IMR-90 (cell line): Measurements from ENCODE around the gene SMIM36. TPM values are rescaled to one million over a fixed set of nuclear protein-coding genes. Genes with fewer than 3 reads are reported as not detected.

Source experiments
- ATAC-seq: fragments of 200-7000 bp; cut with Tn5 transposase; 2 replicates; pipeline ENCODE4 v1.9.1; 2020; ENCODE audit warnings: low read depth, mild to moderate bottlenecking, moderate library complexity
- BruUV-seq: library from RNA; stranded (reverse); fragments of 400-500 nt; replicated peaks from 2 replicates; lab custom pipeline; 2021; lab: Mats Ljungman, UMichigan
- CTCF ChIA-PET: fragments of 300-600 bp; formaldehyde crosslinking; extraction: SDS; loops from one replicate; lab custom pipeline; 2021; ENCODE audit warnings: antibody characterized with exemption; lab: Yijun Ruan, JAX
- POLR2A ChIA-PET: fragments of 300-600 bp; sonication (Branson Sonifier 250); formaldehyde crosslinking; loops from one replicate; lab custom pipeline; 2022; ENCODE audit warnings: antibody characterized with exemption; ENCODE audit not compliant: unreplicated experiment; lab: Charles Lee
- DNase-seq: peaks from one replicate; pipeline ENCODE4 v3.0.0; 2013
- H2AFZ ChIP-seq: replicated peaks from 2 replicates; pipeline ENCODE3; 2013; ENCODE audit warnings: low read length, mild to moderate bottlenecking; ENCODE audit not compliant: poor library complexity
- H2AK5ac ChIP-seq: 2 replicates; pipeline ENCODE4 v1.6.1; 2013; ENCODE audit warnings: low read depth, low read length, inconsistent platforms
- H2AK9ac ChIP-seq: replicated peaks from 2 replicates; pipeline ENCODE3; 2013; ENCODE audit warnings: mild to moderate bottlenecking, low read depth, low read length, moderate library complexity; ENCODE audit not compliant: poor library complexity
- H2BK120ac ChIP-seq: 2 replicates; pipeline ENCODE4 v1.6.1; 2013; ENCODE audit warnings: low read depth, low read length, inconsistent platforms
- H2BK15ac ChIP-seq: 3 replicates; pipeline ENCODE4 v1.6.1; 2013; ENCODE audit warnings: low read depth, low read length, inconsistent platforms
- H2BK20ac ChIP-seq: 2 replicates; pipeline ENCODE4 v1.6.1; 2013; ENCODE audit warnings: low read depth, mild to moderate bottlenecking, inconsistent platforms, low read length, moderate library complexity
- H2BK5ac ChIP-seq: 2 replicates; pipeline ENCODE4 v1.6.1; 2013; ENCODE audit warnings: mild to moderate bottlenecking, low read depth, low read length, inconsistent platforms; ENCODE audit not compliant: poor library complexity, severe bottlenecking
- H3K14ac ChIP-seq: replicated peaks from 2 replicates; pipeline ENCODE4 v1.6.1; 2013; ENCODE audit warnings: low read depth, low read length, inconsistent platforms
- H3K18ac ChIP-seq: 2 replicates; pipeline ENCODE4 v1.6.1; 2013; ENCODE audit warnings: low read depth, low read length, control low read depth
- H3K23ac ChIP-seq: 2 replicates; pipeline ENCODE4 v1.6.1; 2013; ENCODE audit warnings: low read depth, low read length, inconsistent platforms
- H3K27ac ChIP-seq: 2 replicates; pipeline ENCODE4 v1.5.1; 2013; ENCODE audit warnings: mild to moderate bottlenecking, control low read depth, low read length; ENCODE audit not compliant: insufficient read depth
- H3K27me3 ChIP-seq: 2 replicates; pipeline ENCODE4 v1.6.1; 2013; ENCODE audit warnings: low read length; ENCODE audit not compliant: control insufficient read depth, insufficient read depth
- H3K36me3 ChIP-seq: 2 replicates; pipeline ENCODE4 v1.6.1; 2013; ENCODE audit warnings: low read length, mixed read lengths; ENCODE audit not compliant: control insufficient read depth, insufficient read depth
- H3K4ac ChIP-seq: 2 replicates; pipeline ENCODE4 v1.6.1; 2013; ENCODE audit warnings: low read depth, low read length, inconsistent platforms
- H3K4me1 ChIP-seq: 2 replicates; pipeline ENCODE4 v1.6.1; 2013; ENCODE audit warnings: low read length, mixed read lengths; ENCODE audit not compliant: control insufficient read depth, insufficient read depth
- H3K4me2 ChIP-seq: 2 replicates; pipeline ENCODE4 v1.6.1; 2013; ENCODE audit warnings: low read depth, mild to moderate bottlenecking, control low read depth, low read length, moderate library complexity
- H3K4me3 ChIP-seq: 2 replicates; pipeline ENCODE4 v1.5.1; 2013; ENCODE audit warnings: low read depth, mild to moderate bottlenecking, control low read depth, low read length, moderate library complexity; ENCODE audit not compliant: insufficient read depth
- H3K56ac ChIP-seq: 2 replicates; pipeline ENCODE4 v1.6.1; 2013; ENCODE audit warnings: low read length, inconsistent platforms; ENCODE audit not compliant: insufficient read depth; ENCODE audit errors: extremely low read depth
- H3K79me1 ChIP-seq, 2 experiments: 2 replicates each; pipeline ENCODE4 v1.6.1; 2013; ENCODE audit warnings: low read length in 2 of 2, inconsistent platforms in 1 of 2, low read depth in 1 of 2
- H3K9ac ChIP-seq: 2 replicates; pipeline ENCODE4 v1.6.1; 2013; ENCODE audit warnings: low read depth, low read length, control low read depth
- H3K9me1 ChIP-seq: 2 replicates; pipeline ENCODE4 v1.6.1; 2013; ENCODE audit warnings: low read length, inconsistent platforms; ENCODE audit not compliant: insufficient read depth
- H3K9me3 ChIP-seq: 2 replicates; pipeline ENCODE4 v1.6.1; 2013; ENCODE audit warnings: low read length; ENCODE audit not compliant: control insufficient read depth, insufficient read depth
- H4K20me1 ChIP-seq: 2 replicates; pipeline ENCODE4 v1.6.1; 2013; ENCODE audit warnings: low read length, inconsistent platforms; ENCODE audit not compliant: insufficient read depth
- H4K5ac ChIP-seq: 2 replicates; pipeline ENCODE4 v1.6.1; 2013; ENCODE audit warnings: mild to moderate bottlenecking, low read depth, low read length, control low read depth
- H4K8ac ChIP-seq, 2 experiments: 2 replicates each; pipeline ENCODE4 v1.6.1; 2013; ENCODE audit warnings: low read depth in 2 of 2, low read length in 2 of 2, control low read depth in 1 of 2, inconsistent platforms in 1 of 2
- H4K91ac ChIP-seq: 2 replicates; pipeline ENCODE4 v1.6.1; 2013; ENCODE audit warnings: low read depth, low read length, inconsistent platforms; ENCODE audit not compliant: insufficient read depth
- CEBPB ChIP-seq: IDR thresholded peaks from 2 replicates; pipeline ENCODE4 v1.6.1; 2012; ENCODE audit warnings: low read depth, low read length, improper control_type of control experiment
- FOS ChIP-seq: fragments of 150-350 bp; IDR thresholded peaks from 2 replicates; pipeline ENCODE4 v1.6.1; 2016; ENCODE audit warnings: low read depth, low read length
- RFX5 ChIP-seq: IDR thresholded peaks from 2 replicates; pipeline ENCODE4 v1.8.0; 2012; ENCODE audit warnings: low read depth, mild to moderate bottlenecking, low read length, moderate library complexity
- WGBS, 2 experiments: methylation state at CpG; one replicate each; pipeline versions ENCODE4 v1.1.5 to v1.1.7; 2013; ENCODE audit warnings: missing lambda C conversion rate in 2 of 2; ENCODE audit not compliant: insufficient read length in 1 of 2; ENCODE audit errors: extremely low coverage in 2 of 2; 5-methylcytosine and 5-hydroxymethylcytosine counted together
- dilution Hi-C: fragments of 300-500 bp; cut with HindIII; formaldehyde crosslinking; loops from one replicate; pipeline ENCODE4 v1.14.3; 2018; ENCODE audit warnings: low sequenced_read_pairs; ENCODE audit not compliant: unreplicated experiment
- in situ Hi-C: fragments of 300-500 bp; cut with MboI; formaldehyde crosslinking; loops from 3 replicates; pipeline ENCODE4 v1.14.3; 2019; ENCODE audit warnings: low sequenced_read_pairs, inconsistent platforms, mixed read lengths
- intact Hi-C: fragments of 100-400 bp; cut with micrococcal nuclease; formaldehyde crosslinking; loops from 2 replicates; pipeline ENCODE4 v1.10.0; 2022
- polyA plus RNA-seq, 3 experiments: library from polyadenylated mRNA; depleted of rRNA; stranded (reverse); fragments of >200 nt; gene quantifications; 2 replicates each; pipeline ENCODE4 v1.2.3, GENCODE V29; 2012; ENCODE audit warnings: low replicate concordance in 1 of 3
- total RNA-seq: library from RNA; depleted of rRNA; stranded (reverse); fragments of >200 nt; gene quantifications from 2 replicates; pipeline ENCODE4 v1.2.3, GENCODE V29; 2012

The SMIM36 gene
- total and polyA plus RNA-seq, 2 of the 4 experiments (the other 2 are of a cell fraction): not detected

- Histone ChIP-seq H3K4me3 (no peak overlapping the region), H4K91ac (no peak overlapping the region), H3K79me1 (no peaks in the 10 kb centered on the region), H3K4me2 (peak overlapping the region; percentile 17), H4K5ac (peak overlapping the region; percentile 24; the same call in 1 of the 2 replicates), H3K14ac (no peak overlapping the region), H3K4ac (no peak overlapping the region), H4K20me1 (no peaks in the 10 kb centered on the region), H2BK20ac (no peak overlapping the region), H2BK15ac (no peak overlapping the region), H3K27me3 (peaks cover 2% of the 10 kb centered on the region; the same call in 1 of the 2 replicates), H2BK120ac (no peak overlapping the region), H3K18ac (peak overlapping the region; percentile 1; the same call in 1 of the 2 replicates), H4K8ac (no peak overlapping the region), H2BK5ac (no peak overlapping the region), H3K23ac (no peak overlapping the region), H2AK5ac (no peak overlapping the region), H3K56ac (no peak overlapping the region), H3K9ac (no peak overlapping the region), H3K36me3 (no peaks in the 10 kb centered on the region), H2AK9ac (no peak overlapping the region), H3K27ac (peak overlapping the region; percentile 57; the same call in 1 of the 2 replicates), H3K4me1 (peaks cover 2% of the 10 kb centered on the region; the same call in 1 of the 2 replicates), H3K9me1 (no peaks in the 10 kb centered on the region), H2AFZ (peak overlapping the region; percentile 16), H3K9me3 (no peaks in the 10 kb centered on the region)
- TF ChIP-seq CEBPB (peak; percentile 91), FOS (no peak), RFX5 (no peak)
- POLR2A ChIA-PET: no interaction called here
- peak; percentile 67 for ATAC-seq
- in situ Hi-C loops (no loop called here), intact Hi-C loops (loop anchor here (1.0 to 5.0 kb wide), 3 partner anchors 8 to 75 kb away; partner anchors contain the start of gene MMD), dilution Hi-C loops (no loop called here)
- BruUV-seq: no TSS peak
- CTCF ChIA-PET: no interaction called here
- 44% methylated on average over 2 of the region's 8 CpGs; no CpG with 5 or more reads in 1 of the 2 experiments for WGBS, 2 experiments
- peak; percentile 67 for DNase-seq
Observed at GRCh38 chr17:55496094-55496881, 15.0 kb downstream of the SMIM36 start.
